ENCODE results near the gene C1QTNF5. TPM values are rescaled to one million over a fixed set of nuclear protein-coding genes. Genes with fewer than 3 reads are reported as not detected.

C1QTNF5 gene
- total and polyA plus RNA-seq, 2 donors: 17.4 to 46.7 TPM

DNA sequence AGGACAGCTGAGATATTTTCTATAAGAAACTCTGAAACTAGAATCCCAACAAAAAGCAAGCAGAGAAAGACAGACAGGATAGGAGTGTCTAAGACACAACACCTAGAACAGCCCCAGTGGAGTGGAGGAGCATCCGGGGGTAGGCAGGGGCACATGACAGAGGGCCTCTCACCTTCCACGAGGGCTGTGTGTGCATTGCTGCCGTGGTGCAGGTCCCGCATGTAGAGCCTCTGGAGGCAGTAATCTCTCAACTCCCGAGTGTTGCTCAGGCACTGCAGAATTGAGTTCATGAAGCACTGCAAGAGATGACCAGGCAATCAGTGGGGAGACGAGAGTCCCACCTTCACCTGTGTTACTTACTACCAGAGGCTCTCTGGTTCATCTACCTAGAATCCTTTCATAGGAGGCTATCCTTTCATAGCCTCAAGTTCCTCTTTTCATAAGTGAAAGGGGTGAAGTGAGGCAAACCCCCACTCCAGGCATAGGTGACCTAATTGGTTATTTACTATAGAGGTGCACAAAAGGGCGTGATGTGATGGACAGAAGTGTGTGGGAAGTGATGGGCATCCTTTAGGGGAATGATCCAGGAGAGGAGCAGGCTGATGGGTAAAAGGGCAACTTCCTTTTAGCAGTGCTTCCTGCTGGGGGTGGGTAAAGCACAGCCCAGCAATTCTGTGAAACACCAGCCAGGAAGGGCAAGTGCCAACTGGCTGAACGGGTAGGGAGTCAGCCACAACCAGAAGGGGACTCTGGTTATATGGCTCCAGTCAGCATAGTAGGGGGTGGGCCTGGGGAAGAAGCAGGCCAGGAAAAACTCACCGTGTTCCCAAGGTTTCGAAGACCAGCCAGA, 18.9 kb upstream of the C1QTNF5 start:
- Histone ChIP-seq H3K4me1 (ENCODE audit: insufficient read depth) (no peaks in the 10 kb centered on the region), H3K4me3 (ENCODE audit: low read depth, low read length) (no peak overlapping the region), H3K36me3 (ENCODE audit: insufficient read depth) (no peaks in the 10 kb centered on the region), H3K27ac (ENCODE audit: low read depth) (no peak overlapping the region)
- WGBS: 88% methylated on average over 10 of the region's 10 CpGs
- DNase-seq (ENCODE audit: extremely low spot score): no peak

DNA sequence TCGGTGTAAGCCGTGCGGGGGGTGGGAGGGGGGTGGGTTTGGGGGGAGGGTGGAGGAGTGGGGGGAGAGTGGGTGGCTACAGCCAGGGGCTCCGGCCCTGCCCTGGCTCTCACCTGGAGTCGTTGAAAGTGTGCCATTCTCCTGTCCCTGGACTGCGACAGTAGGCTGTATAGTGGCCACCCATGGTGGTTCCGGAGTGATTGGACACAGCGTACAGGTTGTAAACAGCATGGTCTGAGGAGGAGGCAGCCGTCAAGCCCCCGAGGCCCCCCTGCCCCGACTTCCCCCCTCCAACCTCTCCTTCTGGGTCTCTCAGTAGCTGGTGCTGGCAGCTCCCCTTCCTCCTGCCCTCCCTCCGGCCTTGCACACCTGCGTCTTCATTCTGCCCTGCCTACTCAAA, 16.4 kb upstream of the C1QTNF5 start:
- Histone ChIP-seq H3K27ac (ENCODE audit: low read depth) (no peak overlapping the region), H3K36me3 (ENCODE audit: insufficient read depth) (no peaks in the 10 kb centered on the region), H3K4me3 (ENCODE audit: low read depth, low read length) (peak overlapping the region; percentile 12), H3K4me1 (ENCODE audit: insufficient read depth) (no peaks in the 10 kb centered on the region)
- 41% methylated on average over 13 of the region's 13 CpGs for WGBS
- no peak for DNase-seq (ENCODE audit: extremely low spot score)

GRCh38 chr11:119356349-119357031, 15.8 kb upstream of the C1QTNF5 start:
- Histone ChIP-seq H3K4me3 (ENCODE audit: low read depth, low read length) (peak overlapping the region; percentile 12), H3K27ac (ENCODE audit: low read depth) (peak overlapping the region; percentile 43), H3K36me3 (ENCODE audit: insufficient read depth) (no peaks in the 10 kb centered on the region), H3K4me1 (ENCODE audit: insufficient read depth) (no peaks in the 10 kb centered on the region)
- DNase-seq (ENCODE audit: extremely low spot score): peak; percentile 63
- 7% methylated on average over 54 of the region's 54 CpGs for WGBS

- no peak overlapping the region for H3K4me3 ChIP-seq (ENCODE audit: low read depth, low read length)
- no peaks in the 10 kb centered on the region for H3K4me1 ChIP-seq (ENCODE audit: insufficient read depth)
- 81% methylated on average over 9 of the region's 9 CpGs for WGBS
- no peaks in the 10 kb centered on the region for H3K36me3 ChIP-seq (ENCODE audit: insufficient read depth)
- no peak for DNase-seq (ENCODE audit: extremely low spot score)
- H3K27ac ChIP-seq (ENCODE audit: low read depth): no peak overlapping the region
These were observed 14.6 kb upstream of the C1QTNF5 start for GRCh38 chr11:119355091-119355843.

DNA sequence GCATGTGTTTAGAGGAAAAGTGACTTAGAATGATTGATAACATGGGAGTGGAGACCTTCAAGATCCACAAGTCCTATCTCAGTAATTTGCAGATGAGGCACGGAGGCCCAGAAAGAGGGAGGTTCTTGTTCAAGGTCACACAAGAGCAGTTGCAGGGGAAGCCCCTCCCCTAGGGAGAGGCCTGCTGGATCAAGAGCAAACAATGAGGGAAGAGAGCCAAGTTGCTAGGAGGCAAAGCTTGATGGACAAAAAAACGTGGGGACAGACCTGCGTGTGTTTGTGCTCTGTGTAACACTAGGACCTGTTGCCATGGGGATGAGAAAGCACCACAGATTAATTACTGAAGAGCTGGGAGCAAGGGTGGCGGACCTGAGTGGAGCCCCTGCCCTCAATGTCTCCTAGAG, 12.2 kb upstream of the C1QTNF5 start:
- no peak for DNase-seq (ENCODE audit: extremely low spot score)
- H3K4me3 ChIP-seq (ENCODE audit: low read depth, low read length): no peak overlapping the region
- H3K27ac ChIP-seq (ENCODE audit: low read depth): no peak overlapping the region
- no peaks in the 10 kb centered on the region for H3K4me1 ChIP-seq (ENCODE audit: insufficient read depth)
- H3K36me3 ChIP-seq (ENCODE audit: insufficient read depth): no peaks in the 10 kb centered on the region
- WGBS: 36% methylated on average over 4 of the region's 4 CpGs

DNA sequence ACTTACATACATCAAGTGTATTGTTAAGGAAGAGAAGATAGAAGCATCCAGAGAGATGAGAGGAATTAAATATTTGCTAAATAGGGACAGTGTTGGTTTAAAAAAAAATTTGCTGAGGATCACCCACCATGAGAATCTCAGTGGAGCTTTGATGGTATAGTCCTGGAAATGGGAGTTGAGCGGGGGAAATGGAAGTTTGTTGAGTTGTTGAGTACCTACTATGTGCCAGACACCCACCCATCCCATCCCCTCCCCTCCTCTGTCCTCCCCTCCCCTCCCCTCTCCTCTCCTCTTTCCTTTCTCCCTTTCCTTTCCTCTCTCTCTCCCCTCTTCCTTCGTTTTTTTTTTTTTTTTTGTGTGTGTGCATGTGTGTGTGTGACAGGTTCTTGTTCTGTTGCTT, 10.5 kb upstream of the C1QTNF5 start:
- no peak overlapping the region for H3K27ac ChIP-seq (ENCODE audit: low read depth)
- no peak overlapping the region for H3K4me3 ChIP-seq (ENCODE audit: low read depth, low read length)
- 94% methylated on average over 1 of the region's 2 CpGs for WGBS
- DNase-seq (ENCODE audit: extremely low spot score): no peak
- no peaks in the 10 kb centered on the region for H3K36me3 ChIP-seq (ENCODE audit: insufficient read depth)
- no peaks in the 10 kb centered on the region for H3K4me1 ChIP-seq (ENCODE audit: insufficient read depth)

GRCh38 chr11:119350302-119350701, 9.6 kb upstream of the C1QTNF5 start:
- no peak overlapping the region for H3K27ac ChIP-seq (ENCODE audit: low read depth)
- 87% methylated on average over 6 of the region's 6 CpGs for WGBS
- H3K4me3 ChIP-seq (ENCODE audit: low read depth, low read length): no peak overlapping the region
- no peaks in the 10 kb centered on the region for H3K36me3 ChIP-seq (ENCODE audit: insufficient read depth)
- no peaks in the 10 kb centered on the region for H3K4me1 ChIP-seq (ENCODE audit: insufficient read depth)
- DNase-seq (ENCODE audit: extremely low spot score): no peak

- H3K4me3 ChIP-seq (ENCODE audit: low read depth, low read length): no peak overlapping the region
- H3K36me3 ChIP-seq (ENCODE audit: insufficient read depth): no peaks in the 10 kb centered on the region
- DNase-seq (ENCODE audit: extremely low spot score): no peak
- H3K27ac ChIP-seq (ENCODE audit: low read depth): no peak overlapping the region
- WGBS: 74% methylated on average over 16 of the region's 16 CpGs
- H3K4me1 ChIP-seq (ENCODE audit: insufficient read depth): no peaks in the 10 kb centered on the region
These were observed 7.4 kb upstream of the C1QTNF5 start for GRCh38 chr11:119347940-119348605.

DNA sequence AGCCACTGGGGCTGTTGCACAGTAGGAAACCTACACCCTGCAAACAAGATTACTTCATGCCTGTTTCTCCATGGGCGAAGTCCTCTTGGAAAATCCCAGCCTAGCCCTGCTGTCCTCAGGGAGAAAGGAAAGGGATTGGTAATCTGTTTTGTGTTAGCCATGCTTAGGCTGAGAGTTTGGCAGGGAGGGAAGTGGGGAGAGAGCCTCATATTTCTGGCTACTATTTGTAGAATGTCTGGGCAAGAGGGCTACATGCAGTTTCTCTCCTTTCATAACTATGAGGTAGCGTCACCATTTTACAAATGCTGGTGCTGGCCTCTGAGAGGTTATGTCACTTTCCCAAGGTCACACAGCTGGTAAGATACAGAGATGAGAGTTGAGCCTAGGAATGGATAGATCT, 6.6 kb upstream of the C1QTNF5 start:
- no peaks in the 10 kb centered on the region for H3K4me1 ChIP-seq (ENCODE audit: insufficient read depth)
- H3K27ac ChIP-seq (ENCODE audit: low read depth): no peak overlapping the region
- 67% methylated on average over 2 of the region's 2 CpGs for WGBS
- DNase-seq (ENCODE audit: extremely low spot score): no peak
- H3K36me3 ChIP-seq (ENCODE audit: insufficient read depth): no peaks in the 10 kb centered on the region
- H3K4me3 ChIP-seq (ENCODE audit: low read depth, low read length): no peak overlapping the region

- DNase-seq (ENCODE audit: extremely low spot score): no peak
- 74% methylated on average over 6 of the region's 6 CpGs for WGBS
- H3K36me3 ChIP-seq (ENCODE audit: insufficient read depth): no peaks in the 10 kb centered on the region
- H3K4me1 ChIP-seq (ENCODE audit: insufficient read depth): no peaks in the 10 kb centered on the region
- H3K27ac ChIP-seq (ENCODE audit: low read depth): no peak within 1 kb of the TSS
- no peak within 1 kb of the TSS for H3K4me3 ChIP-seq (ENCODE audit: low read depth, low read length)
These were observed 5.9 kb upstream of the C1QTNF5 start, which contains the start of gene MFRP for GRCh38 chr11:119346605-119347004. Gene MFRP (minus strand): TSS chr11:119346705. CDS start chr11:119346513, 192 bp downstream.

DNA sequence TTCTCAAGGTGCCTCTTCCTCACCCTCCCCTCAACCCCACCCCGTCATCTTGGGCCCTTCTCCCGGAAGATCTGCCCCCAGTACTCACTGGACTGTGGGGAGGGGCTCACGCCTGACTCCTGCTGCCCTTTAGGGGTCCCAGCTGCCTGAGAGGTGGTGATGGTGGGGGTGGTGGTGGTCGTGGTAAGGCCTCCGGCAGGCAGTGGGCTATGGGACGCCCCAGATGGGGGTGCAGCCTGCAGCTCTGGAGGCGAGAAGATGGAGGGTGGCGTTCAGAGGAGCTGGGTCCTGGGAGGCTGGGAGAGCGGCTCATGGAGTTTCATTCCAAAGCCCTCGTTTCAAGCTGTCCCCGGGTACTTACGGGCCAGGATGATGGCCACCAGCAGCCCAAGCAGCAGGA, 5.0 kb upstream of the C1QTNF5 start:
- H3K4me1 ChIP-seq (ENCODE audit: insufficient read depth): no peaks in the 10 kb centered on the region
- no peak for DNase-seq (ENCODE audit: extremely low spot score)
- H3K27ac ChIP-seq (ENCODE audit: low read depth): no peak overlapping the region
- H3K36me3 ChIP-seq (ENCODE audit: insufficient read depth): no peaks in the 10 kb centered on the region
- no peak overlapping the region for H3K4me3 ChIP-seq (ENCODE audit: low read depth, low read length)
- WGBS: 84% methylated on average over 12 of the region's 12 CpGs

GRCh38 chr11:119344291-119345010, 3.8 kb upstream of the C1QTNF5 start:
- DNase-seq (ENCODE audit: extremely low spot score): no peak
- Histone ChIP-seq H3K4me1 (ENCODE audit: insufficient read depth) (no peaks in the 10 kb centered on the region), H3K4me3 (ENCODE audit: low read depth, low read length) (no peak overlapping the region), H3K36me3 (ENCODE audit: insufficient read depth) (no peaks in the 10 kb centered on the region), H3K27ac (ENCODE audit: low read depth) (no peak overlapping the region)
- WGBS: 86% methylated on average over 14 of the region's 14 CpGs

DNA sequence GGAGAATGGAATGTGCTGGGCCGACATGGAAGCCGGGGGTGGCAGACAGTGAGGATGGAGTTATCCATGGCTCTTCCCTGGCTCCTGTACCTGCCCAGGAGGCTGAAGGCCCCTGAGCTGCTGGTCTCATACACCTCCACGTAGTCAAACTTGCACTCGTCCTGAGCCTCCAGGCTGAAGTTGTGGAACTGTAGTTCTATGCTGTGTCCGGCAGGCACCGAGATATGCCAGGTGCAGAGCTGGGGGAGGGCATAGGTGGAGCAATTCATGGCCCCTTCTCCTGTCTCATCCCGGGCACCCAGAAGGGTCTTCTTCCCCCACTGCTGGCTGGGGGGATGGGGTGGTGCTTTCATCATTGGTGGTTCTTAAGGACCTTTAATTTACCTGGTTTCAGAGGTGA, 3.0 kb upstream of the C1QTNF5 start:
- H3K36me3 ChIP-seq (ENCODE audit: insufficient read depth): no peaks in the 10 kb centered on the region
- WGBS: 83% methylated on average over 7 of the region's 7 CpGs

More for the DNA sequence above, 3.0 kb upstream of the C1QTNF5 start:
- no peaks in the 10 kb centered on the region for H3K4me1 ChIP-seq (ENCODE audit: insufficient read depth)
- no peak for DNase-seq (ENCODE audit: extremely low spot score)
- no peak overlapping the region for H3K27ac ChIP-seq (ENCODE audit: low read depth)
- H3K4me3 ChIP-seq (ENCODE audit: low read depth, low read length): no peak overlapping the region
